T1000 (cell line): ENCODE measurements around the gene KCNMA1.
A peak's percentile ranks its signal among the peaks of the same experiment; 100 is the strongest.
"Not testable (repeated sequence)": the region's sequence is repeated elsewhere in the genome, so short reads cannot be mapped to it uniquely, and the experiment has no call there.

Experiments
- DNase-seq: peaks from one replicate; lab custom pipeline; 2025; ENCODE audit warnings: mixed read lengths; lab: John Stamatoyannopoulos, UW

KCNMA1 gene

DNA sequence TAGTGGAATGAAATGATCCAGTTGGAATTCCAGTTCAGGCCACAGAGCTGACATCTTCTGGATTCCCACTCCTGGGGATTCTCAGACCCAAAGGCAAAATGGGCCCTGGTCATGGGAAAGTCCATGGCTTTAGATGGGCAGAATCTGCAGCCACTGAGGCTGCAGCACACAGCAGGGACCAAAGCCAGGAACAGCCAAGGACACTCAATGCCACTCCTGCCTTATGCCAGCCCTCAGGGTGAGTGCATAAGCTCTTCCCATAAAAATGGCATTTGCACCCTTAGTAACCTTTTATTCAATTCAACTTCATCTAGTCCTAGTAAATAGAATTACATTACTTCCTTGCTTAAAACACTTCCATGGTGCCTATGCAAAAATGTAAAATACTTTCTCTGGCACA is 274.4 kb downstream of the KCNMA1 start:
- DNase-seq: no peak

DNA sequence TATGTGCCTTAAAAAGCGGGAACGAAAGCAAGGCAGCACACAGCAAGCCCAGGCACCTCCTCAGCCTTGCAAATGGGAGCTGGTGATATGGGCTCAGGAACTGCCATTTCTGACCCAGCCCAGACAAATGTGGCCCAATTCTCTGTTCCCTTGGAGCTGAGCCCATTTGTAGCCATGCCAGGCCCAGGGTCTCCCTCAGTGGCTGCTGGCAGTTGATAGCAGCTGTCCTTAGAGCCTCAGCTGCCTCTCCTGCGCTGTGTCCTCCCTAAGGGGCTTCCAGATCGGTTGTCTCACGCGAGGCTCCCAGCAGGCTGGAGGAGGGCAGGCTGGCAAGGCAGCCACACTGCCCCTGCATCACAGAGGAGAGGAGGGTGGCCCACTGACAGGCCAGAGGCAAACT is 275.8 kb downstream of the KCNMA1 start:
- DNase-seq: no peak

DNA sequence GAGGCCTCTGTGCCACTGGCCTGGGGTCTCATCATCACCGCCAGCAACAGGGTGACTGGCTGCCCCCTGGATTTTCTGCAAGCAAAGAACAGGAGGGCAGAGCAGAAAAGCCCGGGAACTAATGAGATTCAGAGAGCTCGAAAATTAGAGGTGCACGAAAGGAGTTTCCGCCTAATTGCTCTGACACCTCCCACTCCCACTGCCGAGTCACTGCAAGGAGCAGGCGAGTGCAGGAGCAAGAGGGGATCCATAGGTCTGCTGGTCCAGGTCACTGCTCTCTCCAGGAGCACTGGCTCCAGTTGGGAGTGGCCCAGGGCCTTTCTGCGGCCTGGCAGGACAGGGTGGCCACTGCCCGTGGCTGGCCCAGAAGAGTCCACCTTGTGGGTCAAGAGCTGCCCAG is 276.2 kb downstream of the KCNMA1 start:
- no peak for DNase-seq

DNA sequence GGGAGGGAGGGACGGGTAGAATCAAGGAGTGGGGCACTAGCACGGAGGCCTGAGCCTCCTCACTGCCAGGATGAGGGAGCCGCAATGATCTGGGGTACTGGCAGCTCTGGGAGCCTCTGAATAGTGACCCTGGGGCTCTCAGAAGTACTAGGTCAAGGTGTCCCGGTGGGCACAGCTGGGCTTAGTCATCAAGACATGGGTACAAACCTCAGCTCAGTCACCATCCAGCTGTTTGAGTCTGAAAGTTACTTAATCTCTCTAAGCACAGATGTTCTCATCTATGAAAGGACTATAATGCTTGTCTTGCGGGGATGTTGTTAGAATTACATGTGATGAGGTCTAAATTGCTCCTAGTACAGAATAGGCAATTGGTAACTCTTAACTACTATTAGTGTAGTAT is 276.8 kb downstream of the KCNMA1 start:
- DNase-seq: no peak

DNA sequence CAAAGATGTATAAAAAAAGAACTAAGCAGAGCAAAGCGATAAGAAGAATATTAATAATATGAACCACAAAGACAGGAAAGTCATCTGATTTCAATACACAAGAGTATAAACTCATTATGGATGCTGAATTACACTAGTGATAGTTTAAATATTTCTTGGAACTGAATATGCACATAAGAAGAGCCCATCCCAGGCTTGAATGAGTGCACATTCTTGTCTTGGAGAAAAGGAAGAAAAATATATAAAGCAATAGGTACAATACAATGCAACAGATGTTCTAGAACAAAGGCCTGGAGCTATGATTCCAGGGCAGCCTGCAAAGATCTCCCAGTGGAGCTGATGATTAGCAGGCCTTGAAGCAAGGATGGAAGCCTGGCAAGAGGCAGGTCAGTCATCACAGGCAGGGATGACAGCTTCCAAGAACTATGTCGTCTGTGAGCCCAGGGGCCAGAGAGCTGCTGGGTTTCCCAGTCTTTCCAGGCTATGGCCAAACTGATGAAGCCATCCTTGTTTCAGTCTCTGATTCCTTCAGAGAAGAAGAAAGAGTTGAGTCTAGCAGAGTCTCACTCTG is 277.6 kb downstream of the KCNMA1 start:
- DNase-seq: no peak

DNA sequence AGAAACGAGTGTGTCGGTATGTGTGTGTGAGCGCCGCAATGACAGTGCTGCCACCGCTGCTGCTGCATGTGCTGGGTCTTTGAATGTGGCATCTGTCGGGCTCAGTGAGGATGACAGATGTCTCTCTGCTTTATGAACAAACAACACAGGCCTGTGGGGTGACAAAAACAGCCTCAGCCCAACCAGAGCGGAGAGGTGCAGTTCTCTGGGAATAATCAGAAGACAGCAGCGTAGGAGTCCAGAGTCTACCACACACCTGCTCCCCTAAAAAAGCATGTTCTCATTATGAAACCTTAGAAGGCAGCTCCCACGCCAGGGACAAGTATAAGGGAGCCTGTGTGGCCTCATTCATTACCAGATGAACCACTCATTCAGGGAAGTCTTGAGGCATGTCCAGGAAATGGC is 278.3 kb downstream of the KCNMA1 start:
- no peak for DNase-seq

DNA sequence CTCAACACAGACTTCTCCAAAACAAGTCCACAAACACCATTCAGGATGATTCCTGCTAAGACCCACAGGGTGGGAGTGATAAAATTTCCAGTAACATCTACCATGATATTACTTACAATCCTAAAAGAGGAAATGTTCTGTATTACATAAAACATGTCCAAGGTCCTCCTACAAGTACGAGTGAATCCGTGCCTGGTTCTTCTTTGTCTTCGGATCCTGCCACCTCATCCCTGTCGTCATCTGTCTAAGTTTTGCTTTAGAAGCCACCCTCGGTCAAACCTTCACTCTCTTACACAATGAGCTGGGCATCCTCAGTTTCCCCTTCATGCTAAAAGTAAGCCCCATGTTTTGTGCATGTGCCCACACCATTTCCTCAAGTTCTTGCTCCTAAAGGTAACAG is 279.0 kb downstream of the KCNMA1 start:
- DNase-seq: no peak

DNA sequence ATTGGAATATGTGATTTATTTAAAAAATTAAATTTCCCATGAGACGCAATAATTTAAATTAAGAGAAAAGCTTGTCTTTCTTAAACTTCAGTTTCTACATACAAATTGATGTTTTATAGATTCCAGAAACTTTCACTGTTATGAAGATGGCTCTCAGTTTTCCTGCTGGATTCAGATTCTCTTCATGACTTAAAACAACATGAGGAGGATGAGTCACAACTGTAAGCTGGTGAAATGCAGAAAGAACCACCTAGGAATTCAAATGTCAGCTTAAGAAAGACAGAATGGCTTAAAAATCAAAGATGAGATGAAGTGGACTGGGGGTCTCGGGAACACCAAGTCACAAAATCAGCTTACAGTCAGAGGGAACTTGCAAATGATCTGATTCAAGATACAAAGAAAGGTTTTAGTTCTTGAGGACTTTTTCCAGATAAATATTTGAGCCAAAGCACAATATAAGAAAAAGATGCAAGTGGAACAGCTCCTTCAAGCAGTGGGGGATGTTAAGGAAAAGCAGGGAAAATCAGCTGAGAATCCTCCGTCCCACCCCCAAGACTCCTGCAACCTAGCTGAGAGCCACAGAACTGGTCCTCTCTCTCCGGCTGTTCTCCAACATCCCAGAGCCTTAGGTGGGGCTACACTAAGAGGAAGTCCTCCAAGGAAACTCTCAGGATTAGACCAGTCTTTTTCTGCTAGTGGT is 279.8 kb downstream of the KCNMA1 start:
- no peak for DNase-seq

DNA sequence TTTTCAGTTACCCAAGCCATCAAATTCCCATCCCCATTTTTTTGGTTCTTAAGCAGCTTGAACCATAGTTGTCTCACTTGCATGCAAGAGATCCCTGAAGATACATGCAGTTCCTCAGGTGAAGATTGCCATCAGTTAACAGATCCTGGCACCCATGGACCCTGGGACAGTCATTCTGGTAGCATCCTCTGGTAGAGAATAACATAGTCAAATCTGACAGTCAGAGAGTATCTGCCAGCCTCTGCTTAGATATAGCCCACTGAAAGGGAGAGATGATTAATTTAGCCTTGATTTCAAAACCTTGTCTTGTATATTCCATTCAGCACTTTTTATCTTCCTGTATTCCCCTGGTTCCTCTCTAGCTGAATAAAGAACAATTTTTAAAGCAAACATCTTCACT is 280.4 kb downstream of the KCNMA1 start:
- no peak for DNase-seq

DNA sequence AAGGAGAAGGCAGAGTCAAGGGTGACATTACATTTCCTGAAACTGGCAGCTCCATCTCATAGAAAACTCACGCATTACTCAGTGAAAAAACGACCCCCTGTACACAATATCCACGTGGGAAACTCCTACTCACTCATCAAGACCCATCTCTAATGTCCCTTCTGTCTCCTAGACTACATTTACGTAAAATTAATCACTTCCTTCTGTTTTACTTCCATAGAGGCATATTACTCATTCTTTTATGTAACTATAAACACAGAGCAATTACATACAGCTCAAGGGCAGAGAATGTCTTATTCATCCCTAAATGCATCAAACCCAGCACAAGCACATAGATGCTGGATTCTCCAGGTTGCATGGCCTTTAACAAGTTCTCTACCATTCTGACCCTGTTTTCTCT is 281.8 kb downstream of the KCNMA1 start:
- DNase-seq: no peak

DNA sequence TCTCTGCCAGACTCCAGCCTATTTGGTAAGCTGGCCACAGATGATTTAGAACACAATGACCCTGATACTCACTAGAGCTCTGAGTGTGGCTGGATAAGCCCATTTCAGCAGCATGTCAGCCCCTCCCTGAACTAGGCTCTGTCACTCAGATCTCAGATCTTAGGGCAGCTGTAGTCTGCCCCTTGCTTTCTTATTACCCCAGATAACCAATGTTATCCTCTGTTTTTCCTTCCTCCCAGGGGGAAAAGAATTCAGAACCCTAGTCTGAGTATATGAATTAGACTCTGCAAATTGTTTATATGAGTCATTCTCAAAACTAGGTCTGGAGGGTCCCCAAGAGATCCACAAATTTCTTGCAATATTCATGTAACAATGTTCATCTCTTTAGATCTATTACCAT is 286.2 kb downstream of the KCNMA1 start:
- peak; percentile 29 for DNase-seq

DNA sequence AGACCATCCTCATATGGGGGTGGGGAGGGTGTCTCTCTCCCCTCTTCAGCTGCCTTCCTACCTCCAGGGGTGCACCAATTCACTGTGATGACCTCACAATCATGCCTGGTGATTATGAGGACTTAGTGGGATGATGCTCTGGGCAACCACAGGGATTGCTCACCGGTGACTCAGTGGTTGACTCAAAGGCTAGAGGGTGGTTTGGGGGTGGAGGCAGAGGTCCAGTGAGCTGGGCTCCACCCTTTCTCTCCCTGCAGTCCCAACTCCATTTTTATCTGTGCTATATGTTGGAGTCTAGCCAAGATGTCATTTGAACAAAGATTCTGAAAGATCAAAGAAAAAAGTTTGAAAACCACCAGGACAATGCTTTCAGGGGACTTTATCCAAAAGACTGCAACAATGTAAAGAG is 286.9 kb downstream of the KCNMA1 start:
- DNase-seq: peak; percentile 93

DNA sequence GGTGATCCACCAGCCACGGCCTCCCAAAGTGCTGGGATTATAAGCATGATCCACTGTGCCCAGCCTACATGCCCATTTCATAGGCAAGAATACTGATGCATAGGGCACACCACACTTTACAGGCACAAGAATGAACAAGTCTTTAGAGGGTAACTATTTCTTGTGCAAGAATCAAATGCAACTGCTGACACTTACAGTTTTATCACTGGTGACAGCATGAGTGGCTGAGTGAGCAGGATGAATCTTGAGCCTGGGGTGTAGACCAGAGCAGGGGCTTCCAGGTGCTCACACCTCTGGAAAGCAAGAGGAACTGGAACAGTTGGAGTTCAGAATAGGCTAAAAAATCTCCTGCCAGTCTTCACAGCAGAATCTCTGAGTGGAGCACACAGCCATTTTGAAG is 287.5 kb downstream of the KCNMA1 start:
- no peak for DNase-seq

DNA sequence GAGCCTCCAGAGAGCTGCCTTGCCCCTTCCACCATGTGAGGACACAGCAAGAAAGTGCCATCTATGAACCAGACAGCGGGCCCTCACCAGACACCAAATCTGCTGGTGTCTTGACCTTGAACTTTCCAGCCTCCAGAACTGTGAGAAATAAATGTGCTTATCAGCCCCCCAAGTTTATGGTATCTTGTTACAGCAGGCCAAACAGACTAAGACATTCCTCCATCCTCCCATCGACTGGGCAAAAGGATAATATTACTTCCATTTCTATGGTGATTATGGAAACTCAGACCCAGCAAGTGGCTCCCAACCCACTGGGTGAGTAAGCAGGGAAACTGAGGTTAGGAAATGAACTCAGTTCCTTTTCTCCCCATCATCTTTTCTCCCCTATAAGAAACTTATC is 288.4 kb downstream of the KCNMA1 start:
- no peak for DNase-seq

DNA sequence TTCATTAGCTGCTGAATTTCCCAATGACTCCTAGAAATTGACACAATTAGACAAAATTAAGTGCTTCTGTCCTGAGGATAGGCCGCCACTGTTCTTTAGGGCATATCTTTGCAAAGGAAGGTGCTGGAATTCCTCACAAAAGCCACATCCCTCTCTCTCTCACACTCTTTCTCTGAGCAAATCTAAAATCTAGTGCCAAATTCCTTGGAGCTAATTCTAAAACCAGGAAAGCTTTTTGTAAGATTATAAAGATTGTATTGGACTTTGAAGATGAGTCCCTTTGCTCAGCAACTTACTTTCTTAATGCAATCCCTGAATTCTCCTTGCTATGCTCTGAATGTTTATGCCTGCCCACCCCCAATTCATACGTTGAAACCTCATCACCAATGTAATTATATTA is 288.9 kb downstream of the KCNMA1 start:
- no peak for DNase-seq

DNA sequence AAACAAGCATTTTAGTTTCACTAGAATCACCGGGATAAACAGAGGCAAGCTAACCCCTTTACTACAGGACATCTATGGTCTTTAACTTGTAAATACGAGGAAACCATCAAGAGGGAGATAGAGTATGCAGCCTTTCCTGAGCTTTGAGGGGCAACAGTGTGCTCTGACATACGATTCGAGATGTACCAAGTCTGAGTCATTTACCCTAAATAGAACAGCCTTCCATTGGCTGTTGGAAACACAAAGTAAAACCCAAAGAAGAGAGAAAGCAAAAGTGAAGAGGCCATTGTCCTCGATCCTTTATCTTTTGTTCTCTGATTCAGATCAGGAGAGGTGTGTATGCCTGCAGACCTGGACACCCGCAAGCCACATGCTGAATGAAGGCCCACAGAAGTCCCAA is 289.5 kb downstream of the KCNMA1 start:
- no peak for DNase-seq

DNA sequence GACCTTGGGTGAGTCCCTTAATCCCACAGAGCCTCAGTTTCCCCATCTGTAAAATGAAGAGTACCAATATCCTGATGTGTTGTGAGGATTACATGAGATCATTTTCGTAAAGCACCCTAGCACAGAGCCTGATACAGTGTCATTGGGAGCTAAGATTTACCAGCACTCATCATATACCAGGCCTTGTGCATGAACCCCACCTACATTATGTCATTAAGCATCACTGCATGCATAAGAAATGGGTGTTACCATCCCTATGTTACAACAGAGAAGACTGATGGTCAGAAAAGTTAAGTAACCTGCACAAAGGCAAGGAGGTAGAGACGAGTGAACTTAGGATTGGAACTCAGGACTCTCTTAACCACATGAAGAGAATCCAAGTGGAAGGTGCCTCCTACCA is 290.6 kb downstream of the KCNMA1 start:
- no peak for DNase-seq

DNA sequence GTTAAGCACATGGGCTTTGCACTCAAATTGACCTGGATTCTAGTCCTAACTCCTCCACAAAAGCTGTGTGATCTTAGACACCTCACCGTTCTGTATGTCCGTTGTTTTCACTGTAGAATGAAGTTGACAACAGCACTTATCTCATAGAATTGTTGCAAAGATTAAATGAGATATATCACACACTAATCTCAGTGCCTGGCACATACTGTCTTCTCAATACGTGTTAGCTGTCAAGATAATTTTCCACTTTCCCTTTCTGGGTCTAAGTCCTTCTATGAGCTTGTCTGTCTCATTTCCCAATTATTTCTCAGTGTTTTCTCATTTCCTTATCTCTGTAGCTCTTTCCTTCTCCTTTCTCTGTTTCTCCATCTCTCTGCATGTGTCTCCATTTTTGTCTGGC is 296.6 kb downstream of the KCNMA1 start:
- no peak for DNase-seq

DNA sequence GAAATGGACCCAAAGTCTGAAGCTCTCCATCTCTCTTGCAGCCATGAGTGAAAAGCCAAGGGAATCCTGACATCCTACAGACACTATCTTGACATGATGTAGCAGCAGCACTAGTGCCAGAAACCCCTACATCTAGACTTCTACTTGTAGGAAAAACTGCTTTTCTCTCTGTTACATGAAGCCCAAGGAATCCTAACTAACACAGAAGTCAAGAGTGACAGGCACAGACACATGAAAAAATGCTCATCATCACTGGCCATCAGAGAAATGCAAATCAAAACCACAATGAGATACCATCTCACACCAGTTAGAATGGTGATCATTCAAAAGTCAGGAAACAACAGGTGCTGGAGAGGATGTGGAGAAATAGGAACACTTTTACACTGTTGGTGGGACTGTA is 297.7 kb downstream of the KCNMA1 start:
- DNase-seq: not testable (repeated sequence)

DNA sequence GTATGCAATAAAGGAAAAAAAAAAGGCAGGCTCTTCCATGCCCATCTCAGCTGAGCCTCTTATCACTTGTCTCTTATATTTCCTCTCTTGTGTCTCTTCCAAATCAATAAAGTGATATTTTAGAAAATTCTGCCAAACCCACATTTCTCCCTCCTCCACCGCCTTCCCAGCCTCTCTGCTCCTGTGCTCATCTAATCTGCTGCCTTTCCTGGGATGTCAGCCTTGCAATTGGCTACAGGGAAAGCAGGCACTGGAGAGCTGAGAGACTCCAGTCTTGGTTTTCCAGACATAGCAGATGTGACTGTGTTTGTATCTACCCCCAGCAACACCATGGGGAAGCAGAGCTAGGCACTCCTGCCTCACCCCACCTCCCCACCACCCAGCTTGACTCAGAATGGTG is 298.4 kb downstream of the KCNMA1 start:
- DNase-seq: no peak

DNA sequence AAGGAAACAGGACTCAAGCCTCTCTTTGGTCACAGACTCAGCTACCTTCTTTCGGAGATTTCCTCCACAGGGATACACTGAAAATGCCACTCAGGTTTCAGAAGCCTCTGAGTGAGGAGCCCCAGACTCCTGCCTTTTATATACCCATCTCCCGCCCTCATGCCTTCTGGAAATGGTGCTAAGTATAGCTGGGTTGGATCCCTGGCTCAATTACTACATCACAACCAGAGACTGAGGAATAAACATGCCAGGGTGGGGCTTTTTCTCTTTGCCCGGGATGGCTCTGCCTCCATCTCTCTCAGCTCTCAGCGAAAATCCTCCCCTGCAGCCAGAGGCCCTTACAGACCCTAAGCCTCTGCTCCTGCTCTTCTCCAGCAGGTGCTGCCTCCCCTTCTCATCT is 299.5 kb downstream of the KCNMA1 start:
- no peak for DNase-seq

DNA sequence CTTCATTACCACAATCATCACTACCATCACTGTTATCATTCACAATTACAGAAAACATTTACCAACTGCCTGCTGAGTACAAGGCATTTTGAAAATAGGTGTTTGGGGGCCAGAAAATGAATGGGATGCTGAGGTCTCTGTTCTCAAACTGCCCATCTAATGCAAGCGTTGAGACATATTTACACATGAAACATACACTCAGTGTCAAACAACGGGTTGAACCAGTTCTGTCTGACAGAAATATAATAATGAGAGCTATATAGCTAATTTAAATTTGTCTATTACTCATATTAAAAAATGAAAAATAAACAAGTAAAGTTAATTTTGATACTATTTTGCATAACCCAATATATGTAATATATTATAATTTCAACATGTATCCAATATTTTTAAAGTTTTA is 303.1 kb downstream of the KCNMA1 start:
- DNase-seq: no peak

DNA sequence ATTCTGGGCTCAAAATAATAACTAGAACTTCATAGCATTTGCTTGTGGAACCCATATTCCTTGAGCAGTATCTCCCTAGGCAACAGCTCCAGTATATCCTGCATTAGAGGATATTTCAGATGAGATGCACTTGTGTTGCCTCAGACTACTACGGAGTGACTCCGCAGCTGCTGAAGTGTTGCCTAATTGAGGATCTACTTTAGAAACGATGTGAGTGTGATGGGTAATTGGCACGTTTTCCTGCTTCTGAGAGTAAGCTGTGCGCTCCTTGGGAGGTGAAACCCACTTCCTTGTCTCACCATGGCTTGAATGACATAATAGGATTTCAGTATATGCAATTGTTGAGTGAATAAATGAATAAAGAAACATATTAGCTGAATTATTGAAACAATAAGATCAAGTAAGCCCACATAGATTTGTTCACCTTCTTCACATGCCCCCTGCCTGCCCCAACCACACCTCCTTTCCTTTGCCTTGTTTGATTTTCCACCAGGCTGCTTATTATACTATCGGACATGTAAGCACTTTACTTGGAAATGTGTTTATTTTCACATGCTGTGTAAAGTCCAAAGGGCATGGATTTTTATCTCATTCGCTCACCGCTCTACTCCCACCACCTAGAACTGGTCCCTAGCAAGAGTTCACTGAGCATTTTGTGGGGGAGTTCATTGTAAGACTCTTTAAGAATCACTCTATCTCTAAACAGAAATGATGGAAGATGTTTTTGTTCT is 303.8 kb downstream of the KCNMA1 start:
- DNase-seq: no peak

DNA sequence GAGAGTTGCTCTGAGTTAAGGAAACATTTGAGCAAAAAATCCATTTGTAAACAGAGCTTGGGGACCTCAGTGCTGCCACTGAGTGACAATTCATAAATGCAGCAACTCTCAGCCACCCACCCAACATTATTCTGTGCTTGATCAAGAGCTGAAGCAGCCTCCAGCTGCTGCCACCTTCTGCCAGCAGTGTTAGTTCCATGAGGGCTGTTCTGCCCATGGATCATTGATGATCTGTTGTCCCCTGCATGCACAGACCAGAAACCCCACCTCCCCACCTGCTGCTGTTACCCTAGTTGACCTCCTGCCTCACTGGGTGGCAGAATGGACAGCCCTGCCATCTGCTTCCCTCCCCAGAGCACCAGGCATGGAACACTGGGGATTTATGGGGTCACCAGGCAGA is 305.4 kb downstream of the KCNMA1 start:
- no peak for DNase-seq
